H9 (cell line): Measurements from ENCODE around the gene PSMA2. TPM values are rescaled to one million over a fixed set of nuclear protein-coding genes. Genes with fewer than 3 reads are reported as not detected.
A peak's percentile ranks its signal among the peaks of the same experiment; 100 is the strongest.

ENCODE experiments used
- DNase-seq: peaks from one replicate; pipeline ENCODE4 v3.0.0-alpha.2; 2017
- H2AFZ ChIP-seq: one replicate; pipeline ENCODE4 v1.6.1; 2013; ENCODE audit warnings: mild to moderate bottlenecking, low read length, control low read depth, moderate library complexity
- H2AK5ac ChIP-seq: 2 replicates; pipeline ENCODE4 v1.6.1; 2013; ENCODE audit warnings: low read length, control low read depth, mixed read lengths; ENCODE audit not compliant: insufficient read length
- H2BK120ac ChIP-seq: one replicate; pipeline ENCODE4 v1.6.1; 2013; ENCODE audit warnings: low read depth, mild to moderate bottlenecking, low read length, control low read depth, inconsistent platforms; ENCODE audit not compliant: poor library complexity, severe bottlenecking
- H2BK12ac ChIP-seq: 2 replicates; pipeline ENCODE4 v1.6.1; 2013; ENCODE audit warnings: low read length, control low read depth, mixed read lengths, low read depth; ENCODE audit not compliant: insufficient read length
- H2BK15ac ChIP-seq: 2 replicates; pipeline ENCODE4 v1.6.1; 2013; ENCODE audit warnings: low read depth, low read length, control low read depth
- H2BK20ac ChIP-seq: one replicate; pipeline ENCODE4 v1.6.1; 2013; ENCODE audit warnings: low read depth, mild to moderate bottlenecking, low read length, control low read depth, inconsistent platforms; ENCODE audit not compliant: poor library complexity, severe bottlenecking
- H2BK5ac ChIP-seq: 2 replicates; pipeline ENCODE4 v1.6.1; 2013; ENCODE audit warnings: low read length, control low read depth, mixed read lengths; ENCODE audit not compliant: insufficient read length
- H3K14ac ChIP-seq: 2 replicates; pipeline ENCODE4 v1.6.1; 2013; ENCODE audit warnings: low read length, control low read depth; ENCODE audit not compliant: insufficient read depth
- H3K18ac ChIP-seq: 2 replicates; pipeline ENCODE4 v1.6.1; 2013; ENCODE audit warnings: low read depth, mild to moderate bottlenecking, mixed read lengths, low read length, control low read depth; ENCODE audit not compliant: insufficient read length
- H3K23ac ChIP-seq: 2 replicates; pipeline ENCODE4 v1.6.1; 2013; ENCODE audit warnings: low read length, control low read depth, mixed read lengths, low read depth; ENCODE audit not compliant: insufficient read length
- H3K23me2 ChIP-seq: 2 replicates; pipeline ENCODE4 v1.6.1; 2013; ENCODE audit warnings: low read depth, mild to moderate bottlenecking, mixed read lengths, low read length, control low read depth; ENCODE audit not compliant: insufficient read length, poor library complexity, severe bottlenecking
- H3K27ac ChIP-seq: 2 replicates; pipeline ENCODE4 v1.5.1; 2013; ENCODE audit warnings: low read length, control low read depth, mixed read lengths, low read depth; ENCODE audit not compliant: insufficient read length
- H3K27me3 ChIP-seq: 2 replicates; pipeline ENCODE4 v1.6.1; 2013; ENCODE audit warnings: low read length, control low read depth, inconsistent platforms; ENCODE audit not compliant: insufficient read depth
- H3K4ac ChIP-seq: 2 replicates; pipeline ENCODE4 v1.6.1; 2013; ENCODE audit warnings: low read depth, mild to moderate bottlenecking, control low read depth, inconsistent platforms, low read length, moderate library complexity
- H3K4me1 ChIP-seq: 2 replicates; pipeline ENCODE4 v1.6.1; 2013; ENCODE audit warnings: low read length, control low read depth, inconsistent platforms; ENCODE audit not compliant: insufficient read depth
- H3K4me2 ChIP-seq: 2 replicates; pipeline ENCODE4 v1.6.1; 2013; ENCODE audit warnings: low read length, control low read depth, mixed read lengths; ENCODE audit not compliant: insufficient read length, insufficient read depth
- H3K56ac ChIP-seq: 2 replicates; pipeline ENCODE4 v1.6.1; 2013; ENCODE audit warnings: low read depth, mild to moderate bottlenecking, mixed read lengths, low read length, control low read depth; ENCODE audit not compliant: insufficient read length
- H3K79me1 ChIP-seq: 2 replicates; pipeline ENCODE4 v1.6.1; 2013; ENCODE audit warnings: low read depth, mild to moderate bottlenecking, moderate library complexity, low read length, control low read depth, inconsistent platforms; ENCODE audit not compliant: insufficient read depth, poor library complexity, severe bottlenecking
- H3K79me2 ChIP-seq: 2 replicates; pipeline ENCODE4 v1.6.1; 2013; ENCODE audit warnings: low read length, control low read depth, inconsistent platforms; ENCODE audit not compliant: insufficient read depth
- H3K9ac ChIP-seq: 2 replicates; pipeline ENCODE4 v1.6.1; 2013; ENCODE audit warnings: low read length, control low read depth, mixed read lengths; ENCODE audit not compliant: insufficient read length; ENCODE audit errors: extremely low read depth
- H3K9me3 ChIP-seq: one replicate; pipeline ENCODE4 v1.6.1; 2013; ENCODE audit warnings: low read depth, low read length, inconsistent platforms; ENCODE audit not compliant: control insufficient read depth
- H3T11ph ChIP-seq: one replicate; pipeline ENCODE4 v1.6.1; 2013; ENCODE audit warnings: mild to moderate bottlenecking, low read length, control low read depth, inconsistent platforms
- H4K20me1 ChIP-seq: one replicate; pipeline ENCODE4 v1.6.1; 2013; ENCODE audit not compliant: control insufficient read depth, insufficient read length, insufficient read depth
- H4K5ac ChIP-seq: 2 replicates; pipeline ENCODE4 v1.6.1; 2013; ENCODE audit warnings: low read depth, mild to moderate bottlenecking, mixed read lengths, low read length, control low read depth; ENCODE audit not compliant: insufficient read length
- H4K8ac ChIP-seq: replicated peaks from 2 replicates; pipeline ENCODE4 v1.6.1; 2013; ENCODE audit warnings: low read length, control low read depth, mixed read lengths, low read depth; ENCODE audit not compliant: insufficient read length
- H4K91ac ChIP-seq: 2 replicates; pipeline ENCODE4 v1.6.1; 2013; ENCODE audit warnings: low read depth, mild to moderate bottlenecking, moderate library complexity, mixed read lengths, low read length, control low read depth; ENCODE audit not compliant: insufficient read length
- H3K27ac Mint-ChIP-seq, 3 experiments: 2 replicates in 2 of 3; 3 replicates in 1 of 3; pipeline ENCODE4 v1.8.0; 2020 to 2021; ENCODE audit warnings: mixed read lengths in 3 of 3, mild to moderate bottlenecking in 1 of 3, moderate library complexity in 1 of 3
- H3K27me3 Mint-ChIP-seq: 2 replicates; pipeline ENCODE4 v1.8.0; 2021; ENCODE audit warnings: low read depth, mild to moderate bottlenecking, moderate library complexity, mixed read lengths
- H3K36me3 Mint-ChIP-seq, 3 experiments: 2 replicates in 2 of 3; 3 replicates in 1 of 3; pipeline ENCODE4 v1.8.0; 2020 to 2021; ENCODE audit warnings: low read depth in 3 of 3, mixed read lengths in 3 of 3; ENCODE audit not compliant: insufficient read depth in 1 of 3
- H3K4me1 Mint-ChIP-seq, 2 experiments: 2 replicates each; pipeline ENCODE4 v1.8.0; 2020; ENCODE audit warnings: mixed read lengths in 2 of 2
- H3K4me3 Mint-ChIP-seq, 2 experiments: 2 replicates in 1 of 2; 3 replicates in 1 of 2; pipeline ENCODE4 v1.8.0; 2020 to 2021; ENCODE audit warnings: mild to moderate bottlenecking in 2 of 2, mixed read lengths in 2 of 2, moderate library complexity in 1 of 2
- H3K9me3 Mint-ChIP-seq, 2 experiments: 2 replicates in 1 of 2; 3 replicates in 1 of 2; pipeline ENCODE4 v1.8.0; 2020; ENCODE audit warnings: mild to moderate bottlenecking in 2 of 2, mixed read lengths in 2 of 2, moderate library complexity in 1 of 2
- WGBS: extraction: QIAGEN DNeasy Blood & Tissue Kit; methylation state at CpG from one replicate; pipeline ENCODE4 v1.1.7; 2013; ENCODE audit warnings: missing lambda C conversion rate, low lambda C conversion rate, mixed read lengths; ENCODE audit not compliant: insufficient read length; ENCODE audit errors: extremely low coverage; 5-methylcytosine and 5-hydroxymethylcytosine counted together
- total RNA-seq: library from RNA; stranded (reverse); gene quantifications from 2 replicates; pipeline ENCODE4 v1.2.1, GENCODE V29; 2021
- TF ChIP-seq, protein P1 (sequence below): fragments of 200-600 bp; sonication (generic); conservative IDR thresholded peaks from 3 replicates; pipeline ENCODE4 v1.8.0; 2021; ENCODE audit warnings: antibody characterized with exemption, mild to moderate bottlenecking

PSMA2 gene
- total RNA-seq, 1 experiment from 2014 or later = 227 TPM

GRCh38 chr7:42913591-42913990 is 18.4 kb downstream of the PSMA2 start:
- peaks cover 12% of the 10 kb centered on the region for H3K4me1 ChIP-seq
- TF ChIP-seq, protein P1, sequence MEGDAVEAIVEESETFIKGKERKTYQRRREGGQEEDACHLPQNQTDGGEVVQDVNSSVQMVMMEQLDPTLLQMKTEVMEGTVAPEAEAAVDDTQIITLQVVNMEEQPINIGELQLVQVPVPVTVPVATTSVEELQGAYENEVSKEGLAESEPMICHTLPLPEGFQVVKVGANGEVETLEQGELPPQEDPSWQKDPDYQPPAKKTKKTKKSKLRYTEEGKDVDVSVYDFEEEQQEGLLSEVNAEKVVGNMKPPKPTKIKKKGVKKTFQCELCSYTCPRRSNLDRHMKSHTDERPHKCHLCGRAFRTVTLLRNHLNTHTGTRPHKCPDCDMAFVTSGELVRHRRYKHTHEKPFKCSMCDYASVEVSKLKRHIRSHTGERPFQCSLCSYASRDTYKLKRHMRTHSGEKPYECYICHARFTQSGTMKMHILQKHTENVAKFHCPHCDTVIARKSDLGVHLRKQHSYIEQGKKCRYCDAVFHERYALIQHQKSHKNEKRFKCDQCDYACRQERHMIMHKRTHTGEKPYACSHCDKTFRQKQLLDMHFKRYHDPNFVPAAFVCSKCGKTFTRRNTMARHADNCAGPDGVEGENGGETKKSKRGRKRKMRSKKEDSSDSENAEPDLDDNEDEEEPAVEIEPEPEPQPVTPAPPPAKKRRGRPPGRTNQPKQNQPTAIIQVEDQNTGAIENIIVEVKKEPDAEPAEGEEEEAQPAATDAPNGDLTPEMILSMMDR = no peak
- H4K8ac ChIP-seq = no peak overlapping the region
- H3K27me3 ChIP-seq = no peaks in the 10 kb centered on the region
- no peaks in the 10 kb centered on the region for H4K20me1 ChIP-seq
- peaks cover 36 to 41% of the 10 kb centered on the region in 2 experiments for H3K4me1 Mint-ChIP-seq
- H3K23ac ChIP-seq = no peak overlapping the region
- no peaks in the 10 kb centered on the region for H3K27me3 Mint-ChIP-seq
- WGBS = no CpG with 5 or more reads among the region's 2 CpGs
- H3K4ac ChIP-seq = no peak overlapping the region
- peaks cover 9% of the 10 kb centered on the region for H3K23me2 ChIP-seq
- no peak overlapping the region for H2BK20ac ChIP-seq
- H3K27ac Mint-ChIP-seq = peak overlapping the region in 1 of 3 experiments; percentile 59; a peak in 3 of 7 replicates
- no peak for DNase-seq
- H3T11ph ChIP-seq = no peak overlapping the region
- no peak overlapping the region for H4K5ac ChIP-seq
- H2AK5ac ChIP-seq = no peak overlapping the region
- no peaks in the 10 kb centered on the region for H3K79me1 ChIP-seq
- H3K9ac ChIP-seq = no peak overlapping the region
- no peak overlapping the region for H3K4me2 ChIP-seq
- H3K9me3 ChIP-seq = no peaks in the 10 kb centered on the region
- H3K18ac ChIP-seq = no peak overlapping the region
- H2BK5ac ChIP-seq = no peak overlapping the region
- no peak overlapping the region for H3K14ac ChIP-seq
- H3K27ac ChIP-seq = no peak overlapping the region
- no peak overlapping the region for H2BK12ac ChIP-seq
- H2BK15ac ChIP-seq = no peak overlapping the region
- no peak overlapping the region for H4K91ac ChIP-seq
- H2BK120ac ChIP-seq = no peak overlapping the region
- H3K4me3 Mint-ChIP-seq = no peak overlapping the region
- H3K36me3 Mint-ChIP-seq = peaks cover 15 to 56% (median 45%) of the 10 kb centered on the region in 3 experiments; a peak in 6 of 7 replicates
- peaks cover 3% of the 10 kb centered on the region; the same call in 1 of the 2 replicates for H3K79me2 ChIP-seq
- H2AFZ ChIP-seq = no peak overlapping the region
- no peak overlapping the region for H3K56ac ChIP-seq
- H3K9me3 Mint-ChIP-seq = no peaks in the 10 kb centered on the region; a peak in 1 of 5 replicates
